H1 (cell line): ENCODE data around the gene ARFGAP3. TPM values are rescaled to one million over a fixed set of nuclear protein-coding genes. Genes with fewer than 3 reads are reported as not detected.

ENCODE experiments used
- BCL11A ChIP-seq, 2 experiments: IDR thresholded peaks; one replicate each; pipeline ENCODE4 v1.6.1; 2011; ENCODE audit warnings: low read depth in 2 of 2, low read length in 2 of 2, mild to moderate bottlenecking in 2 of 2
- EZH2 ChIP-seq: fragments of 200-600 bp; sonication (generic); IDR thresholded peaks from 2 replicates; pipeline ENCODE4 v1.7.1; 2012; ENCODE audit warnings: low read depth, mild to moderate bottlenecking, moderate library complexity, low read length, inconsistent platforms; ENCODE audit not compliant: severe bottlenecking
- FOSL1 ChIP-seq: IDR thresholded peaks from 2 replicates; pipeline ENCODE4 v1.6.1; 2011; ENCODE audit warnings: mild to moderate bottlenecking, low read depth, low read length, moderate library complexity; ENCODE audit not compliant: insufficient read depth
- KDM1A ChIP-seq: fragments of 200-600, 300-600 bp; sonication (generic); IDR thresholded peaks from 2 replicates; pipeline ENCODE4 v1.7.1; 2016; ENCODE audit warnings: mild to moderate bottlenecking, low read length, borderline replicate concordance
- KDM4A ChIP-seq: IDR thresholded peaks from one replicate; pipeline ENCODE4 v1.7.1; 2012; ENCODE audit warnings: low read depth, mild to moderate bottlenecking, moderate library complexity, low read length, inconsistent platforms; ENCODE audit not compliant: severe bottlenecking
- KDM5A ChIP-seq: fragments of 200-600 bp; IDR thresholded peaks from 2 replicates; pipeline ENCODE4 v1.7.1; 2012; ENCODE audit warnings: mild to moderate bottlenecking, low read length, inconsistent platforms, mixed read lengths
- POLR2AphosphoS5 ChIP-seq: IDR thresholded peaks from 2 replicates; pipeline ENCODE4 v1.6.1; 2011; ENCODE audit warnings: low read depth, low read length
- RXRA ChIP-seq: IDR thresholded peaks from 2 replicates; pipeline ENCODE4 v1.6.1; 2011; ENCODE audit warnings: low read depth, mild to moderate bottlenecking, low read length, moderate library complexity; ENCODE audit not compliant: insufficient read depth
- SIN3A ChIP-seq, 2 experiments: IDR thresholded peaks in 1 of 2; conservative IDR thresholded peaks in 1 of 2; 2 replicates each; pipeline ENCODE4 v1.6.1; 2011 to 2012; ENCODE audit warnings: low read length in 2 of 2, improper control_type of control experiment in 1 of 2, low read depth in 1 of 2, mild to moderate bottlenecking in 1 of 2
- SUZ12 ChIP-seq: fragments of 200-600 bp; sonication (generic); IDR thresholded peaks from 2 replicates; pipeline ENCODE4 v1.6.1; 2012; ENCODE audit warnings: mild to moderate bottlenecking, inconsistent platforms, low read length, moderate library complexity, mixed read lengths
- TCF12 ChIP-seq: IDR thresholded peaks from 2 replicates; pipeline ENCODE4 v1.6.1; 2011; ENCODE audit warnings: low read depth, mild to moderate bottlenecking, low read length
- polyA plus RNA-seq, 7 experiments: library from polyadenylated mRNA; depleted of rRNA in 3 of 7; stranded (reverse) in 5 of 7; unstranded in 2 of 7; fragments of >200 nt in 5 of 7; fragments of 200-250 nt in 2 of 7; gene quantifications; 1 replicate in 5 of 7; 2 replicates in 1 of 7; 4 replicates in 1 of 7; pipeline versions ENCODE4 v1.2.1 to v1.2.3, GENCODE V29; 2011 to 2013; ENCODE audit warnings: missing spikeins in 2 of 7, mixed read lengths in 2 of 7
- total RNA-seq: library from RNA; stranded (reverse); fragmentation: NEBNext Ultra II Directional; extraction: Animal tissue kit (Norgen Biotek cat#: 25700); gene quantifications from 2 replicates; pipeline ENCODE4 v1.2.1, GENCODE V29; 2021
- TF ChIP-seq, protein P1 (sequence below): fragments of 300-600 bp; sonication (generic); IDR thresholded peaks from 2 replicates; pipeline ENCODE4 v1.7.1; 2012; ENCODE audit warnings: low read length, moderate library complexity, mild to moderate bottlenecking, inconsistent platforms; ENCODE audit not compliant: insufficient replicate concordance

ARFGAP3 gene
- total and polyA plus RNA-seq, 2 of the 8 experiments (the other 6 are each of a cell fraction or from before 2014, with no cell fraction given) = 9.7 to 16.0 TPM

DNA sequence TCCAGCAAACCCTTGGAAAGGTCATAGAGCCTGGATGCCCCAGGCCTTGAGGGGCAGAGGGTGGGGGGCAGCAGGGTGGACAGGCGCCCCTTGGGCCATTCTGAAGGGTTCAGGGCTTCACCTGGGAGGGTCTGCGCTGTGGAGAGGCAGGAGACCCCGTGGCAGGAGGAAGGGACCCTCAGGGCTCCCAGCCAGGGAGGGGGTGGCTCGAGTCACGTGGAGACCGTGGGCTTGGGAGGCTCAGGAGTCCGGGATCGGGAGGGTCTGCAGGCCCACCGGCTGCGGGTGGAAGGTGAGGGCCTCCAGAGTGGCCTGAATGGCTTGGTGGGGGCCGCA is 87.9 kb downstream of the ARFGAP3 start (continued):
- TF ChIP-seq, protein P1, sequence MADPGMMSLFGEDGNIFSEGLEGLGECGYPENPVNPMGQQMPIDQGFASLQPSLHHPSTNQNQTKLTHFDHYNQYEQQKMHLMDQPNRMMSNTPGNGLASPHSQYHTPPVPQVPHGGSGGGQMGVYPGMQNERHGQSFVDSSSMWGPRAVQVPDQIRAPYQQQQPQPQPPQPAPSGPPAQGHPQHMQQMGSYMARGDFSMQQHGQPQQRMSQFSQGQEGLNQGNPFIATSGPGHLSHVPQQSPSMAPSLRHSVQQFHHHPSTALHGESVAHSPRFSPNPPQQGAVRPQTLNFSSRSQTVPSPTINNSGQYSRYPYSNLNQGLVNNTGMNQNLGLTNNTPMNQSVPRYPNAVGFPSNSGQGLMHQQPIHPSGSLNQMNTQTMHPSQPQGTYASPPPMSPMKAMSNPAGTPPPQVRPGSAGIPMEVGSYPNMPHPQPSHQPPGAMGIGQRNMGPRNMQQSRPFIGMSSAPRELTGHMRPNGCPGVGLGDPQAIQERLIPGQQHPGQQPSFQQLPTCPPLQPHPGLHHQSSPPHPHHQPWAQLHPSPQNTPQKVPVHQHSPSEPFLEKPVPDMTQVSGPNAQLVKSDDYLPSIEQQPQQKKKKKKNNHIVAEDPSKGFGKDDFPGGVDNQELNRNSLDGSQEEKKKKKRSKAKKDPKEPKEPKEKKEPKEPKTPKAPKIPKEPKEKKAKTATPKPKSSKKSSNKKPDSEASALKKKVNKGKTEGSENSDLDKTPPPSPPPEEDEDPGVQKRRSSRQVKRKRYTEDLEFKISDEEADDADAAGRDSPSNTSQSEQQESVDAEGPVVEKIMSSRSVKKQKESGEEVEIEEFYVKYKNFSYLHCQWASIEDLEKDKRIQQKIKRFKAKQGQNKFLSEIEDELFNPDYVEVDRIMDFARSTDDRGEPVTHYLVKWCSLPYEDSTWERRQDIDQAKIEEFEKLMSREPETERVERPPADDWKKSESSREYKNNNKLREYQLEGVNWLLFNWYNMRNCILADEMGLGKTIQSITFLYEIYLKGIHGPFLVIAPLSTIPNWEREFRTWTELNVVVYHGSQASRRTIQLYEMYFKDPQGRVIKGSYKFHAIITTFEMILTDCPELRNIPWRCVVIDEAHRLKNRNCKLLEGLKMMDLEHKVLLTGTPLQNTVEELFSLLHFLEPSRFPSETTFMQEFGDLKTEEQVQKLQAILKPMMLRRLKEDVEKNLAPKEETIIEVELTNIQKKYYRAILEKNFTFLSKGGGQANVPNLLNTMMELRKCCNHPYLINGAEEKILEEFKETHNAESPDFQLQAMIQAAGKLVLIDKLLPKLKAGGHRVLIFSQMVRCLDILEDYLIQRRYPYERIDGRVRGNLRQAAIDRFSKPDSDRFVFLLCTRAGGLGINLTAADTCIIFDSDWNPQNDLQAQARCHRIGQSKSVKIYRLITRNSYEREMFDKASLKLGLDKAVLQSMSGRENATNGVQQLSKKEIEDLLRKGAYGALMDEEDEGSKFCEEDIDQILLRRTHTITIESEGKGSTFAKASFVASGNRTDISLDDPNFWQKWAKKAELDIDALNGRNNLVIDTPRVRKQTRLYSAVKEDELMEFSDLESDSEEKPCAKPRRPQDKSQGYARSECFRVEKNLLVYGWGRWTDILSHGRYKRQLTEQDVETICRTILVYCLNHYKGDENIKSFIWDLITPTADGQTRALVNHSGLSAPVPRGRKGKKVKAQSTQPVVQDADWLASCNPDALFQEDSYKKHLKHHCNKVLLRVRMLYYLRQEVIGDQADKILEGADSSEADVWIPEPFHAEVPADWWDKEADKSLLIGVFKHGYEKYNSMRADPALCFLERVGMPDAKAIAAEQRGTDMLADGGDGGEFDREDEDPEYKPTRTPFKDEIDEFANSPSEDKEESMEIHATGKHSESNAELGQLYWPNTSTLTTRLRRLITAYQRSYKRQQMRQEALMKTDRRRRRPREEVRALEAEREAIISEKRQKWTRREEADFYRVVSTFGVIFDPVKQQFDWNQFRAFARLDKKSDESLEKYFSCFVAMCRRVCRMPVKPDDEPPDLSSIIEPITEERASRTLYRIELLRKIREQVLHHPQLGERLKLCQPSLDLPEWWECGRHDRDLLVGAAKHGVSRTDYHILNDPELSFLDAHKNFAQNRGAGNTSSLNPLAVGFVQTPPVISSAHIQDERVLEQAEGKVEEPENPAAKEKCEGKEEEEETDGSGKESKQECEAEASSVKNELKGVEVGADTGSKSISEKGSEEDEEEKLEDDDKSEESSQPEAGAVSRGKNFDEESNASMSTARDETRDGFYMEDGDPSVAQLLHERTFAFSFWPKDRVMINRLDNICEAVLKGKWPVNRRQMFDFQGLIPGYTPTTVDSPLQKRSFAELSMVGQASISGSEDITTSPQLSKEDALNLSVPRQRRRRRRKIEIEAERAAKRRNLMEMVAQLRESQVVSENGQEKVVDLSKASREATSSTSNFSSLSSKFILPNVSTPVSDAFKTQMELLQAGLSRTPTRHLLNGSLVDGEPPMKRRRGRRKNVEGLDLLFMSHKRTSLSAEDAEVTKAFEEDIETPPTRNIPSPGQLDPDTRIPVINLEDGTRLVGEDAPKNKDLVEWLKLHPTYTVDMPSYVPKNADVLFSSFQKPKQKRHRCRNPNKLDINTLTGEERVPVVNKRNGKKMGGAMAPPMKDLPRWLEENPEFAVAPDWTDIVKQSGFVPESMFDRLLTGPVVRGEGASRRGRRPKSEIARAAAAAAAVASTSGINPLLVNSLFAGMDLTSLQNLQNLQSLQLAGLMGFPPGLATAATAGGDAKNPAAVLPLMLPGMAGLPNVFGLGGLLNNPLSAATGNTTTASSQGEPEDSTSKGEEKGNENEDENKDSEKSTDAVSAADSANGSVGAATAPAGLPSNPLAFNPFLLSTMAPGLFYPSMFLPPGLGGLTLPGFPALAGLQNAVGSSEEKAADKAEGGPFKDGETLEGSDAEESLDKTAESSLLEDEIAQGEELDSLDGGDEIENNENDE = no peak
- TF ChIP-seq EZH2 = no peak
- TF ChIP-seq RXRA = no peak
- TF ChIP-seq POLR2AphosphoS5 = no peak
- TF ChIP-seq SUZ12 = no peak
- no peak for TF ChIP-seq KDM4A
- TF ChIP-seq SIN3A (conservative IDR thresholded peaks at IDR 0.05 in 1 of 2, IDR thresholded peaks at IDR 0.05 in 1 of 2; ENCODE audit: low read depth in 1 of 2, low read length in 2 of 2) = no peak
- no peak for TF ChIP-seq KDM1A
- TF ChIP-seq KDM5A = no peak
- TF ChIP-seq BCL11A (IDR thresholded peaks at IDR 0.05; ENCODE audit: low read depth in 2 of 2, low read length in 2 of 2) = no peak
- TF ChIP-seq FOSL1 = no peak
- TF ChIP-seq TCF12 = no peak
